B cell (primary cell): ENCODE data around the gene ZNF212. TPM values are rescaled to one million over a fixed set of nuclear protein-coding genes. Genes with fewer than 3 reads are reported as not detected.

Source experiments
- ATAC-seq: fragments of 200-7000 bp; cut with Tn5 transposase; one replicate; pipeline ENCODE4 v1.10.0; 2021; ENCODE audit warnings: low read depth, mild to moderate bottlenecking, moderate number of reproducible peaks, moderate library complexity
- CTCF ChIA-PET: fragments of 350-600 bp; sonication (Branson Sonifier 250); formaldehyde crosslinking; loops from one replicate; lab custom pipeline; 2021; ENCODE audit warnings: antibody characterized with exemption, inconsistent platforms; lab: Charles Lee
- POLR2A ChIA-PET: fragments of 350-600 bp; sonication (Branson Sonifier 250); formaldehyde crosslinking; loops from one replicate; lab custom pipeline; 2021; ENCODE audit warnings: antibody characterized with exemption; lab: Charles Lee
- DNase-seq: peaks from one replicate; pipeline ENCODE4 v3.0.0; 2013
- H2AFZ ChIP-seq: 2 replicates; pipeline ENCODE4 v1.6.1; 2012; ENCODE audit warnings: mild to moderate bottlenecking, low read depth, low read length; ENCODE audit not compliant: insufficient read depth, poor library complexity, severe bottlenecking
- H3K27ac ChIP-seq, 2 donors: 1 replicate in 1 of 2; 2 replicates in 1 of 2; pipeline ENCODE4 v1.5.1; 2012 to 2013; ENCODE audit warnings: low read length in 2 of 2, mild to moderate bottlenecking in 2 of 2, moderate library complexity in 1 of 2
- H3K27me3 ChIP-seq, 4 experiments: fragments of 200-600 bp in 1 of 4; sonication (generic) in 1 of 4; replicated peaks in 1 of 4; 1 replicate in 2 of 4; 2 replicates in 2 of 4; pipeline versions ENCODE4 v1.6.1 to v1.7.0; 2013 to 2016; ENCODE audit warnings: low read length in 3 of 4, mild to moderate bottlenecking in 2 of 4, mixed read lengths in 1 of 4, moderate library complexity in 1 of 4; ENCODE audit not compliant: insufficient read depth in 4 of 4, control insufficient read depth in 3 of 4; ENCODE audit errors: control extremely low read depth in 1 of 4
- H3K36me3 ChIP-seq, 2 experiments: replicated peaks in 1 of 2; 1 replicate in 1 of 2; 2 replicates in 1 of 2; pipeline versions ENCODE4 v1.6.1 to v1.7.1; 2013; ENCODE audit warnings: low read length in 1 of 2; ENCODE audit not compliant: insufficient read depth in 2 of 2, control insufficient read depth in 1 of 2; ENCODE audit errors: control extremely low read depth in 1 of 2, extremely low read depth in 1 of 2
- H3K4me1 ChIP-seq, 2 donors: fragments of 200-600 bp in 1 of 2; sonication (generic) in 1 of 2; 1 replicate in 1 of 2; 2 replicates in 1 of 2; pipeline versions ENCODE4 v1.5.1 to v1.6.1; 2013 to 2017; ENCODE audit warnings: low read length in 2 of 2; ENCODE audit not compliant: control insufficient read depth in 2 of 2, insufficient read depth in 2 of 2
- H3K4me2 ChIP-seq: replicated peaks from 2 replicates; pipeline ENCODE3; 2012; ENCODE audit warnings: mild to moderate bottlenecking, low read depth, low read length; ENCODE audit not compliant: poor library complexity, severe bottlenecking
- H3K4me3 ChIP-seq, 5 experiments: fragments of 200-600 bp in 1 of 5; sonication (generic) in 1 of 5; 1 replicate in 3 of 5; 2 replicates in 2 of 5; pipeline versions ENCODE4 v1.5.1 to v1.7.0; 2011 to 2016; ENCODE audit warnings: low read length in 4 of 5, mild to moderate bottlenecking in 4 of 5, low read depth in 2 of 5, control low read depth in 1 of 5, moderate library complexity in 1 of 5; ENCODE audit not compliant: insufficient read depth in 1 of 5; ENCODE audit errors: control extremely low read depth in 1 of 5, extremely low read depth in 1 of 5
- H3K79me2 ChIP-seq: fragments of 200-600 bp; sonication (generic); one replicate; pipeline ENCODE4 v1.6.0; 2016; ENCODE audit warnings: low read length; ENCODE audit not compliant: control insufficient read depth, insufficient read depth
- H3K9ac ChIP-seq: fragments of 200-600 bp; sonication (generic); 2 replicates; pipeline ENCODE4 v1.6.1; 2017; ENCODE audit warnings: mild to moderate bottlenecking, low read length, moderate library complexity
- H3K9me3 ChIP-seq, 3 donors: one replicate each; pipeline versions ENCODE4 v1.6.1 to v1.7.1; 2013; ENCODE audit warnings: low read length in 2 of 3; ENCODE audit not compliant: control insufficient read depth in 2 of 3, insufficient read depth in 1 of 3; ENCODE audit errors: control extremely low read depth in 1 of 3
- H4K20me1 ChIP-seq: 2 replicates; pipeline ENCODE4 v1.6.0; 2012; ENCODE audit warnings: mild to moderate bottlenecking, low read length; ENCODE audit not compliant: insufficient read depth, control insufficient read depth, poor library complexity, severe bottlenecking
- H3K27ac Mint-ChIP-seq: one replicate; pipeline ENCODE4 v1.8.0; 2021; ENCODE audit warnings: mixed read lengths
- H3K27me3 Mint-ChIP-seq: one replicate; pipeline ENCODE4 v1.8.0; 2021; ENCODE audit warnings: mixed read lengths
- H3K4me1 Mint-ChIP-seq: one replicate; pipeline ENCODE4 v1.8.0; 2021; ENCODE audit warnings: mixed read lengths
- H3K4me3 Mint-ChIP-seq: one replicate; pipeline ENCODE4 v1.8.0; 2021; ENCODE audit warnings: mixed read lengths
- H3K9me3 Mint-ChIP-seq: one replicate; pipeline ENCODE4 v1.8.0; 2022; ENCODE audit warnings: mixed read lengths; ENCODE audit not compliant: insufficient read depth
- EZH2 ChIP-seq: IDR thresholded peaks from 2 replicates; pipeline ENCODE4 v1.6.1; 2012; ENCODE audit warnings: borderline replicate concordance, low read depth, mild to moderate bottlenecking, moderate library complexity, low read length; ENCODE audit not compliant: insufficient read depth, poor library complexity, severe bottlenecking
- WGBS: methylation state at CpG from one replicate; pipeline ENCODE4 v1.1.5; 2013; ENCODE audit warnings: missing lambda C conversion rate; ENCODE audit not compliant: insufficient coverage; 5-methylcytosine and 5-hydroxymethylcytosine counted together
- intact Hi-C: fragments of 100-400 bp; cut with micrococcal nuclease; formaldehyde crosslinking; loops from one replicate; pipeline ENCODE4 v1.10.0; 2022
- polyA plus RNA-seq: library from polyadenylated mRNA; depleted of rRNA; stranded (reverse); fragments of >200 nt; gene quantifications from 2 replicates; pipeline ENCODE4 v1.2.3, GENCODE V29; 2012
- total RNA-seq, 2 donors: library from RNA; stranded (reverse); fragments of 120-200 nt in 1 of 2; gene quantifications; 1 replicate in 1 of 2; 2 replicates in 1 of 2; pipeline versions ENCODE4 v1.2.3 to v1.2.4, GENCODE V29; 2013 to 2022
- TF ChIP-seq, protein P1 (sequence below): fragments of 200-600 bp; IDR thresholded peaks from one replicate; pipeline ENCODE4 v1.8.0; 2022; ENCODE audit warnings: antibody characterized with exemption, mild to moderate bottlenecking

The ZNF212 gene
- total and polyA plus RNA-seq, 2 donors (not counting 1 experiment from before 2014, with no cell fraction given), result 8.1 to 22.5 TPM

DNA sequence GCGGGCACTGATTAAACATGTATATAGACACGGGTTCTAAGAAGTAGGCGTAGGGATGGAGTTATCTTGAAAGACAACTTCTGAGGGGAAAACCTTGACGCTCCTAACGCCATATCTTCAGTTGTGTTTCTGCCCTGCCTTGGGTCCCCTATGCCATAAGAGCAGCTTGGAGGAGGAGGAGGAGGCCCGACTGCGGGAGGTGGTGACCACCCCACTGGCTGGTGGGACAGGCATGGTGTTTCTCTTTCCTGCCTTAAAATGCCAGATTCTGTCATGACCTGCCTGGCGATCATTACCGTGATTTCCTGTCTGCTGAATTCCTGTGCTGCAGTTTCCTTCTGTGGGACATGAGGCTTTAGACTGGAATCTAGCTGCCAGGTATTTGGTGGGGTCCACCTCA, 38.4 kb downstream of the ZNF212 start:
- no peak for DNase-seq
- Histone ChIP-seq H3K9me3 (no peaks in the 10 kb centered on the region), H3K9ac (no peak overlapping the region), H3K4me2 (no peak overlapping the region), H2AFZ (no peak overlapping the region), H3K27ac (no peak overlapping the region), H3K36me3 (peaks cover 5 to 49% of the 10 kb centered on the region in 2 experiments), H3K4me1 (no peaks in the 10 kb centered on the region), H4K20me1 (peaks cover 11% of the 10 kb centered on the region), H3K79me2 (peaks cover 10% of the 10 kb centered on the region), H3K4me3 (no peak overlapping the region), H3K27me3 (no peaks in the 10 kb centered on the region)
- POLR2A ChIA-PET, result no interaction called here
- CTCF ChIA-PET, result no interaction called here
- WGBS, result 100% methylated on average over 9 of the region's 9 CpGs
- Mint-ChIP-seq H3K27me3 (no peaks in the 10 kb centered on the region), H3K4me3 (no peak overlapping the region), H3K9me3 (no peaks in the 10 kb centered on the region), H3K27ac (no peak overlapping the region), H3K4me1 (peaks cover 6% of the 10 kb centered on the region)
- intact Hi-C loops, result no loop called here
- TF ChIP-seq, protein P1, sequence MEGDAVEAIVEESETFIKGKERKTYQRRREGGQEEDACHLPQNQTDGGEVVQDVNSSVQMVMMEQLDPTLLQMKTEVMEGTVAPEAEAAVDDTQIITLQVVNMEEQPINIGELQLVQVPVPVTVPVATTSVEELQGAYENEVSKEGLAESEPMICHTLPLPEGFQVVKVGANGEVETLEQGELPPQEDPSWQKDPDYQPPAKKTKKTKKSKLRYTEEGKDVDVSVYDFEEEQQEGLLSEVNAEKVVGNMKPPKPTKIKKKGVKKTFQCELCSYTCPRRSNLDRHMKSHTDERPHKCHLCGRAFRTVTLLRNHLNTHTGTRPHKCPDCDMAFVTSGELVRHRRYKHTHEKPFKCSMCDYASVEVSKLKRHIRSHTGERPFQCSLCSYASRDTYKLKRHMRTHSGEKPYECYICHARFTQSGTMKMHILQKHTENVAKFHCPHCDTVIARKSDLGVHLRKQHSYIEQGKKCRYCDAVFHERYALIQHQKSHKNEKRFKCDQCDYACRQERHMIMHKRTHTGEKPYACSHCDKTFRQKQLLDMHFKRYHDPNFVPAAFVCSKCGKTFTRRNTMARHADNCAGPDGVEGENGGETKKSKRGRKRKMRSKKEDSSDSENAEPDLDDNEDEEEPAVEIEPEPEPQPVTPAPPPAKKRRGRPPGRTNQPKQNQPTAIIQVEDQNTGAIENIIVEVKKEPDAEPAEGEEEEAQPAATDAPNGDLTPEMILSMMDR, result no peak
- TF ChIP-seq EZH2, result no peak
- ATAC-seq, result no peak

DNA sequence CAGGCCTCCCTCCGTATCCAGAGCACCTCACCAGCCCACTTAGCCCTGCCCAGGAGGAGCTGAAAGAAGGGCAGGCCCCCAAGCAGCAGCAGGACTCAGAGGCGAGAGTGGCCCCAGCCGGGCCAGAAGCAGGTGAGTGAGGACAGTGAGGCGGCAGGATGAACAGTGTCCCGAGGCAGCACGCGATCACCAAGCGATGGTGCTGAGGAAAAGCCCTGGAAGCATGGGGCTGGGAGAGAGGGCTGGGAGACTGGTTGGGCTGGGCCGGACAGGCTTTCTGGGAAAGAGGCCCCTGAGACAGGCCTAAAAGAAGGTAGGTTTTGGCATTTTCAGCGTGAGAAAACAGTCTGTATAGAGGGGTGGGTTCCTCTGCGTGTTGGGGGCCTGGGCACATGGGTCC, 38.9 kb downstream of the ZNF212 start:
- Mint-ChIP-seq H3K27ac (no peak overlapping the region), H3K9me3 (no peaks in the 10 kb centered on the region), H3K4me1 (peaks cover under 1% of the 10 kb centered on the region), H3K4me3 (no peak overlapping the region), H3K27me3 (no peaks in the 10 kb centered on the region)
- Histone ChIP-seq H4K20me1 (peaks cover 11% of the 10 kb centered on the region), H3K4me1 (no peaks in the 10 kb centered on the region), H3K4me3 (no peak overlapping the region), H3K36me3 (peaks cover 3 to 48% of the 10 kb centered on the region in 2 experiments), H3K9me3 (no peaks in the 10 kb centered on the region), H3K9ac (no peak overlapping the region), H3K79me2 (peaks cover 10% of the 10 kb centered on the region), H2AFZ (no peak overlapping the region), H3K4me2 (no peak overlapping the region), H3K27ac (no peak overlapping the region), H3K27me3 (no peaks in the 10 kb centered on the region)
- 99% methylated on average over 10 of the region's 11 CpGs for WGBS
- ChIA-PET CTCF (no interaction called here), POLR2A (no interaction called here)
- TF ChIP-seq, protein P1, result no peak
- TF ChIP-seq EZH2, result no peak
- intact Hi-C loops, result no loop called here
- DNase-seq, result no peak
- ATAC-seq, result no peak
